ENCODE measurements around the gene OR2T34. TPM values are rescaled to one million over a fixed set of nuclear protein-coding genes. Genes with fewer than 3 reads are reported as not detected.
"Not testable (repeated sequence)": the region's sequence is repeated elsewhere in the genome, so short reads cannot be mapped to it uniquely, and the experiment has no call there.

OR2T34 gene
- not detected for total RNA-seq

GRCh38 chr1:248574657-248575056, at the start of gene OR2T34:
Gene OR2T34, minus strand, starts transcription at chr1:248574757. Its CDS starts 0 bp downstream, at chr1:248574757.
- H3K4me3 ChIP-seq; H3K9me3 ChIP-seq; H3K27me3 ChIP-seq (replicated peaks; ENCODE audit: insufficient read depth); H3K27ac ChIP-seq; DNase-seq (ENCODE audit: low spot score); H3K36me3 ChIP-seq; H3K4me1 ChIP-seq (ENCODE audit: control insufficient read depth in 1 of 2, low read depth in 2 of 2); ATAC-seq (ENCODE audit: insufficient number of reproducible peaks, low FRiP score, low read depth): not testable (repeated sequence)

DNA sequence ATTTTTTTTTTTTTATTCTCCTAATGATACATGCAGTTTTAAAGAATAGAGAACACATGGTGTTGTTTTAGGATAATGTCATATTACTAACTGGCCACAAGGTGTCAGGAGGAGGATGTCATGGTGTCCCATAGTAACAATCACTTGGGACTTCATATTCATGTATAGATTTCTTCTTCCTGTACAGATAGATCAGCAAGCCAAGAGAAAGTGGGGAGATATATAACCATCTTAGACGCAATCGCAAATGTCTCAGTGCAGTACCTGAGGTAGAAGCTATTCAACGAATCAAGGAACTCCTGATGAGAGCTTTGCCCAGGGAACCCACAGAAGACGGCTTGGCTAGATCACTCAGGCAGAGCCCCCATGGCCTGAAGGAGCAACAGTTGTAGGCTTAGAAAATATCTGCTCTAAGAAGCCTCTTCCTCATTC, 48.0 kb upstream of the OR2T34 start:
- no peak for ATAC-seq (ENCODE audit: insufficient number of reproducible peaks, low FRiP score, low read depth)

DNA sequence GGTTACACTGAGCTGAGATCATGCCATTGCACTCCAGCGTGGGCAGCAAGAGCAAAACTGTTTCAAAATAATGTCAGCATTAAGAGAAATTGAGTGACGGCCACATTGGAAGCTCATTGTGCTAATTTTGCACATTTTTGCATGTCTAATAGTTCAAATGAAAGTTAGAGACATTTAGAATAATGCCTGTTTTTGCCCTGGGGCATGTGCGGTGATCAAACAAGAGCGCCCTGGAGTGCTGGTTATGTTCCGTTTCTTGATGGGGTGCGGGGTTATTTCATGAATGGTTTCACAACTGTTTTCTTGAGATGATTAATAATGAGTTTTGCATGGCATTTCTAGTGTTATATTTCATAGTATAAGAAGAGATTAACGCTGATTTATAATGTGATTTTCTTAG, 47.2 kb upstream of the OR2T34 start:
- Histone ChIP-seq H3K9me3 (no peaks in the 10 kb centered on the region), H3K4me1 (ENCODE audit: control insufficient read depth in 1 of 2, low read depth in 2 of 2) (no peaks in the 10 kb centered on the region), H3K36me3 (no peaks in the 10 kb centered on the region), H3K4me3 (no peak overlapping the region), H3K27ac (no peak overlapping the region), H3K27me3 (replicated peaks; ENCODE audit: insufficient read depth) (no peaks in the 10 kb centered on the region)
- TF ChIP-seq, protein P1, sequence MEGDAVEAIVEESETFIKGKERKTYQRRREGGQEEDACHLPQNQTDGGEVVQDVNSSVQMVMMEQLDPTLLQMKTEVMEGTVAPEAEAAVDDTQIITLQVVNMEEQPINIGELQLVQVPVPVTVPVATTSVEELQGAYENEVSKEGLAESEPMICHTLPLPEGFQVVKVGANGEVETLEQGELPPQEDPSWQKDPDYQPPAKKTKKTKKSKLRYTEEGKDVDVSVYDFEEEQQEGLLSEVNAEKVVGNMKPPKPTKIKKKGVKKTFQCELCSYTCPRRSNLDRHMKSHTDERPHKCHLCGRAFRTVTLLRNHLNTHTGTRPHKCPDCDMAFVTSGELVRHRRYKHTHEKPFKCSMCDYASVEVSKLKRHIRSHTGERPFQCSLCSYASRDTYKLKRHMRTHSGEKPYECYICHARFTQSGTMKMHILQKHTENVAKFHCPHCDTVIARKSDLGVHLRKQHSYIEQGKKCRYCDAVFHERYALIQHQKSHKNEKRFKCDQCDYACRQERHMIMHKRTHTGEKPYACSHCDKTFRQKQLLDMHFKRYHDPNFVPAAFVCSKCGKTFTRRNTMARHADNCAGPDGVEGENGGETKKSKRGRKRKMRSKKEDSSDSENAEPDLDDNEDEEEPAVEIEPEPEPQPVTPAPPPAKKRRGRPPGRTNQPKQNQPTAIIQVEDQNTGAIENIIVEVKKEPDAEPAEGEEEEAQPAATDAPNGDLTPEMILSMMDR (IDR thresholded peaks at IDR 0.05): no peak
- no peak for ATAC-seq (ENCODE audit: insufficient number of reproducible peaks, low FRiP score, low read depth)
- no peak for DNase-seq (ENCODE audit: low spot score)

More for the DNA sequence above, 48.0 kb upstream of the OR2T34 start:
- Histone ChIP-seq H3K27me3 (replicated peaks; ENCODE audit: insufficient read depth) (no peaks in the 10 kb centered on the region), H3K9me3 (no peaks in the 10 kb centered on the region), H3K4me3 (no peak overlapping the region), H3K36me3 (no peaks in the 10 kb centered on the region), H3K4me1 (ENCODE audit: control insufficient read depth in 1 of 2, low read depth in 2 of 2) (no peaks in the 10 kb centered on the region), H3K27ac (no peak overlapping the region)
- TF ChIP-seq, protein P1 (IDR thresholded peaks at IDR 0.05): no peak
- no peak for DNase-seq (ENCODE audit: low spot score)

DNA sequence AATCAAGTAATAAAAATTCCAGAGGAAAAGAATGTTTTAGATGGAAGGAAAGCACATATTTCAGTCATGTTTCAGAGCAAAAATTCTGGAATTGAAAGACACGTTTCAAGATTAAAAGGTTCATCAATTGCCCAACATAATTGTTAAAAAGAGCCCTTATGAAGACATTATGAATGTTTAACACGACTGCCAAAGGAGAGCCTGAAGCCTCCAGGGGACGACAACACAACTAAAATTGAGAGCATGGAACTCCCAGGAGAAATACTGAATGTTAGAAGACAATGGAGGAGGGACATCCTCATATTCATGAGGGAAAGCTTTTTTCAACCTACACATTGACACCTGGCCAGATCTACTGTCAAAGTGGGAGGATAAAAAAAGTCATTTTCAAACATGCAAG, 44.3 kb upstream of the OR2T34 start:
- Histone ChIP-seq H3K27ac (no peak overlapping the region), H3K27me3 (replicated peaks; ENCODE audit: insufficient read depth) (no peaks in the 10 kb centered on the region)

GRCh38 chr1:248618119-248618518, 43.6 kb upstream of the OR2T34 start:
- Histone ChIP-seq H3K4me1 (ENCODE audit: control insufficient read depth in 1 of 2, low read depth in 2 of 2) (no peaks in the 10 kb centered on the region), H3K27me3 (replicated peaks; ENCODE audit: insufficient read depth) (no peaks in the 10 kb centered on the region), H3K9me3 (no peaks in the 10 kb centered on the region), H3K4me3 (no peak overlapping the region), H3K27ac (no peak overlapping the region), H3K36me3 (no peaks in the 10 kb centered on the region)
- TF ChIP-seq, protein P1 (IDR thresholded peaks at IDR 0.05): no peak
- ATAC-seq (ENCODE audit: insufficient number of reproducible peaks, low FRiP score, low read depth): no peak
- DNase-seq (ENCODE audit: low spot score): no peak

More for the DNA sequence above, 44.3 kb upstream of the OR2T34 start:
- H3K4me1 ChIP-seq (ENCODE audit: control insufficient read depth in 1 of 2, low read depth in 2 of 2): no peaks in the 10 kb centered on the region
- H3K9me3 ChIP-seq: no peaks in the 10 kb centered on the region
- DNase-seq (ENCODE audit: low spot score): no peak
- H3K36me3 ChIP-seq: no peaks in the 10 kb centered on the region
- ATAC-seq (ENCODE audit: insufficient number of reproducible peaks, low FRiP score, low read depth): no peak
- TF ChIP-seq, protein P1 (IDR thresholded peaks at IDR 0.05): no peak
- H3K4me3 ChIP-seq: no peak overlapping the region

DNA sequence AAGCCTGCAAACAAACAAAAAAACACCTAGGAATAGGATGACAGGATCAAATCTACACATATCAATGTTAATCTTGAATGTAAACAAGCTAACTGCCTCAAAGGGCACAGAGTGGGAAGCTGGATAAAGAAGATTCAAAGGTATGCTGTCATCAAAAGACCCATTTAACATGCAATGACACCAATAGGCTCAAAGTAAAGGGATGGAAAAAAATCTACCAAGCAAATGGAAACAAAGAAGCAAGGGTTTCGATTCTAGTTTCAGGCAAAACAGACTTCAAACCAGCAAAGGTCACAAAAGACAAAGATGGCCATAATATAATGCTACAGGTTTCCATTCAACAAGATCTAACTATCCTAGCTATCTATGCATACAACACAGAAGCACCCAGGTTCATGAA, 39.2 kb upstream of the OR2T34 start:
- TF ChIP-seq, protein P1 (IDR thresholded peaks at IDR 0.05): no peak
- H3K4me1 ChIP-seq (ENCODE audit: control insufficient read depth in 1 of 2, low read depth in 2 of 2): no peaks in the 10 kb centered on the region
- no peaks in the 10 kb centered on the region for H3K9me3 ChIP-seq
- H3K36me3 ChIP-seq: no peaks in the 10 kb centered on the region
- H3K27me3 ChIP-seq (replicated peaks; ENCODE audit: insufficient read depth): no peaks in the 10 kb centered on the region
- ATAC-seq (ENCODE audit: insufficient number of reproducible peaks, low FRiP score, low read depth): no peak
- H3K4me3 ChIP-seq: no peak overlapping the region
- no peak for DNase-seq (ENCODE audit: low spot score)
- H3K27ac ChIP-seq: no peak overlapping the region

Measured in thoracic aorta (tissue), 2 donors.